PC-3 (cell line): ENCODE results near the gene WDR45B.

Source experiments
- EZH2 ChIP-seq: fragments of 300-600 bp; sonication (generic); IDR thresholded peaks from one replicate; pipeline ENCODE4 v1.6.1; 2017; ENCODE audit warnings: antibody characterized with exemption, mild to moderate bottlenecking, low read length; ENCODE audit not compliant: unreplicated experiment
- EZH2phosphoT487 ChIP-seq: fragments of 300-600 bp; sonication (generic); IDR thresholded peaks from 2 replicates; pipeline ENCODE4 v1.6.1; 2018; ENCODE audit warnings: mild to moderate bottlenecking, antibody characterized with exemption, low read length, borderline replicate concordance
- TF ChIP-seq, protein P1 (sequence below): fragments of 300-600 bp; sonication (generic); conservative IDR thresholded peaks from 2 replicates; pipeline ENCODE4 v1.5.1; 2017; ENCODE audit warnings: antibody characterized with exemption, low read depth, mild to moderate bottlenecking, low read length

DNA sequence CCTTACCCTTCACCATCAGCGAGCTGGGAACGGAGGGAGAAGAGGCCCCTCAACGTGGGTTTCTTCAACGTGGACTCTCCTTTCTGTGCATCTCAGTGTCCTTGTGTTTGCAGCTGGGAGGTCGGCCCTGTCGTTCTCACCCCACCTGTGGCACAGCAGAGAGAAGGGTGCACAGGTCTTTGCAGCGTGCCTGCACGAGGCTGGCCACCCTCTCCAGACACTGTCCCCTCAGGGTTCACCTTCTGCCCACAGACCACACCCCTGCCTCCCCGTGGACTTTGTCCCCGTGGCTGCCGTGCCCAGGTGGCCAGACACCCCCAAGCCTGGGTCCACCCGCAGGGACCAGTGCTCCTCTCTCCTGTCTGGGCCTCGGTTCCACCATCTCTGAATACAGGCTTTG, 7.3 kb upstream of the WDR45B start:
- TF ChIP-seq, protein P1, sequence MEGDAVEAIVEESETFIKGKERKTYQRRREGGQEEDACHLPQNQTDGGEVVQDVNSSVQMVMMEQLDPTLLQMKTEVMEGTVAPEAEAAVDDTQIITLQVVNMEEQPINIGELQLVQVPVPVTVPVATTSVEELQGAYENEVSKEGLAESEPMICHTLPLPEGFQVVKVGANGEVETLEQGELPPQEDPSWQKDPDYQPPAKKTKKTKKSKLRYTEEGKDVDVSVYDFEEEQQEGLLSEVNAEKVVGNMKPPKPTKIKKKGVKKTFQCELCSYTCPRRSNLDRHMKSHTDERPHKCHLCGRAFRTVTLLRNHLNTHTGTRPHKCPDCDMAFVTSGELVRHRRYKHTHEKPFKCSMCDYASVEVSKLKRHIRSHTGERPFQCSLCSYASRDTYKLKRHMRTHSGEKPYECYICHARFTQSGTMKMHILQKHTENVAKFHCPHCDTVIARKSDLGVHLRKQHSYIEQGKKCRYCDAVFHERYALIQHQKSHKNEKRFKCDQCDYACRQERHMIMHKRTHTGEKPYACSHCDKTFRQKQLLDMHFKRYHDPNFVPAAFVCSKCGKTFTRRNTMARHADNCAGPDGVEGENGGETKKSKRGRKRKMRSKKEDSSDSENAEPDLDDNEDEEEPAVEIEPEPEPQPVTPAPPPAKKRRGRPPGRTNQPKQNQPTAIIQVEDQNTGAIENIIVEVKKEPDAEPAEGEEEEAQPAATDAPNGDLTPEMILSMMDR: no peak
- TF ChIP-seq EZH2: no peak
- TF ChIP-seq EZH2phosphoT487: no peak
